GM18868 (cell line): ENCODE results near the gene IQCH.
"Not testable (repeated sequence)": the region's sequence is repeated elsewhere in the genome, so short reads cannot be mapped to it uniquely, and the experiment has no call there.

ENCODE experiments used
- ATAC-seq: cut with Tn5 transposase; IDR thresholded peaks from one replicate; pipeline ENCODE4 v1.9.1; 2021; ENCODE audit warnings: mild to moderate bottlenecking, moderate library complexity; ENCODE audit not compliant: unreplicated experiment

IQCH gene

GRCh38 chr15:67433495-67434099, 179.0 kb downstream of the IQCH start:
- ATAC-seq: no peak

- ATAC-seq: not testable (repeated sequence)
Measured at GRCh38 chr15:67436351-67437250, 182.0 kb downstream of the IQCH start.

- no peak for ATAC-seq
Measured at GRCh38 chr15:67444100-67444499, 189.5 kb downstream of the IQCH start.

- ATAC-seq: no peak
Measured at GRCh38 chr15:67446449-67446848, 191.9 kb downstream of the IQCH start.

GRCh38 chr15:67448372-67448771, 193.8 kb downstream of the IQCH start:
- not testable (repeated sequence) for ATAC-seq

- ATAC-seq: not testable (repeated sequence)
Measured at GRCh38 chr15:67453703-67454102, 199.1 kb downstream of the IQCH start.

GRCh38 chr15:67456677-67457529, 202.3 kb downstream of the IQCH start:
- no peak for ATAC-seq

GRCh38 chr15:67458331-67459029, 203.9 kb downstream of the IQCH start:
- no peak for ATAC-seq

GRCh38 chr15:67460521-67460920, 205.9 kb downstream of the IQCH start:
- no peak for ATAC-seq

GRCh38 chr15:67461735-67462134, 207.1 kb downstream of the IQCH start:
- ATAC-seq: no peak

- ATAC-seq: no peak
Measured at GRCh38 chr15:67462875-67463274, 208.3 kb downstream of the IQCH start.

GRCh38 chr15:67463488-67463887, 208.9 kb downstream of the IQCH start:
- ATAC-seq: no peak

GRCh38 chr15:67465196-67465952, 210.8 kb downstream of the IQCH start:
- ATAC-seq: no peak

- ATAC-seq: no peak
Measured at GRCh38 chr15:67468416-67468815, 213.8 kb downstream of the IQCH start.

GRCh38 chr15:67469680-67470079, 215.1 kb downstream of the IQCH start:
- no peak for ATAC-seq

GRCh38 chr15:67472957-67473356, 218.4 kb downstream of the IQCH start:
- no peak for ATAC-seq

- no peak for ATAC-seq
Measured at GRCh38 chr15:67474405-67475110, 220.0 kb downstream of the IQCH start.

GRCh38 chr15:67479781-67480505, 225.4 kb downstream of the IQCH start:
- no peak for ATAC-seq

- ATAC-seq: no peak
Measured at GRCh38 chr15:67480741-67481140, 226.2 kb downstream of the IQCH start.
